ENCODE measurements around the gene THTPA. TPM values are rescaled to one million over a fixed set of nuclear protein-coding genes. Genes with fewer than 3 reads are reported as not detected.

THTPA gene
- total and polyA plus RNA-seq, 2 donors (not counting 1 experiment from before 2014, with no cell fraction given), result 17.0 to 21.4 TPM

DNA sequence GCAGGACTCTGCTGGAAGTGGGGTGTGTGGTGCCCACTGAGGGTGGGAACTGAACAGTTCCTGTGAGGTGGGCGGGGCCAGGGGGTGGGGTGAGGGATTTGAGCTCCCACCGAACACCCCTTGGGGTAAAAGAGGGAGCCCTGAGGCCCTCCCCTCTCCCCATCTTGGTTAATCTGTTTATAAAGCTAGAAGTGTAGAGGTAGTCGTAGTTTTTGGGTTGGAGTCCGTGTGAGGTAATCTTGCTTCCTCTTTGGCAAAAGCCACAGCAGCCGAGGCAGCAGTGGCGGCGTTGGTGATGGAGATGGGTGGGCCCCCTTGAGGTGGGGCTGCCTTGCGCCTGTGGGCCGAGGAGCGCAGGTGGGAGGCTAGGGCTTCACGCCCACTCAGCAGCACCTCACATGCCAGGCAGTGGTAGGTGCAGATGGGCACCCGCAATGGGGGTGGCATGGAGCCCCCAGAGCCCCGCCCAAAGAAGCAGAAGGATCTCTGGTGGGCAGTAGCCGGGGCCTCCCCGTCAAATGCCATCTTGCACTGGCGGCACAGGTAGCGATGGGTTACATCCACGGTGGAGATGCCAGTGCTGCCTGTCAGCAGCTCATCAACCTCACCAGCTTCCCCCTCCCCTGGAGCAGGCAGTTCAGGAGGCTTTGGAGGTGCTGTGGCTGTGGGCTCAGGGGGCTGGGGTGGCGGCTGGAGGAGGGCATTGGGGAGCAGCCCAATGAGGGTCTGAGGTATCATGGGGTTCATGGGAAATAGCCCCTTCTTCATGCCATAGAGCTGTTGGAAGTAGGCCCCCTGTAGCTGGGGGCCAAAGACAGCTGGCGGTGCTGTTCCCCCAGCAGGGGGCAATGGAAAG lies 34.1 kb upstream of the THTPA start:
- Histone ChIP-seq H3K27ac (ENCODE audit: low read length in 2 of 2) (no peak overlapping the region), H4K20me1 (ENCODE audit: control insufficient read depth, insufficient read depth, low read length, poor library complexity, severe bottlenecking) (no peaks in the 10 kb centered on the region), H2AFZ (ENCODE audit: insufficient read depth, low read depth, low read length, poor library complexity, severe bottlenecking) (no peak overlapping the region), H3K4me1 (ENCODE audit: control insufficient read depth in 2 of 2, insufficient read depth in 2 of 2, low read length in 2 of 2) (no peaks in the 10 kb centered on the region), H3K9ac (ENCODE audit: low read length) (no peak overlapping the region), H3K9me3 (ENCODE audit: control extremely low read depth in 1 of 3, control insufficient read depth in 2 of 3, insufficient read depth in 1 of 3, low read length in 2 of 3) (no peaks in the 10 kb centered on the region), H3K79me2 (ENCODE audit: control insufficient read depth, insufficient read depth, low read length) (no peaks in the 10 kb centered on the region), H3K36me3 (replicated peaks in 1 of 2; ENCODE audit: control extremely low read depth in 1 of 2, control insufficient read depth in 1 of 2, extremely low read depth in 1 of 2, insufficient read depth in 2 of 2, low read length in 1 of 2) (no peaks in the 10 kb centered on the region), H3K4me3 (ENCODE audit: control extremely low read depth in 1 of 5, extremely low read depth in 1 of 5, insufficient read depth in 1 of 5, low read depth in 2 of 5, low read length in 4 of 5) (no peak overlapping the region), H3K4me2 (replicated peaks; ENCODE audit: low read depth, low read length, poor library complexity, severe bottlenecking) (no peak overlapping the region), H3K27me3 (replicated peaks in 1 of 4; ENCODE audit: control extremely low read depth in 1 of 4, control insufficient read depth in 3 of 4, insufficient read depth in 4 of 4, low read length in 3 of 4) (no peaks in the 10 kb centered on the region)
- intact Hi-C loops (cut with micrococcal nuclease), result no loop called here
- Mint-ChIP-seq H3K4me1 (no peaks in the 10 kb centered on the region), H3K27me3 (no peaks in the 10 kb centered on the region), H3K9me3 (ENCODE audit: insufficient read depth) (no peaks in the 10 kb centered on the region), H3K4me3 (no peak overlapping the region), H3K27ac (no peak overlapping the region)
- TF ChIP-seq, protein P1, sequence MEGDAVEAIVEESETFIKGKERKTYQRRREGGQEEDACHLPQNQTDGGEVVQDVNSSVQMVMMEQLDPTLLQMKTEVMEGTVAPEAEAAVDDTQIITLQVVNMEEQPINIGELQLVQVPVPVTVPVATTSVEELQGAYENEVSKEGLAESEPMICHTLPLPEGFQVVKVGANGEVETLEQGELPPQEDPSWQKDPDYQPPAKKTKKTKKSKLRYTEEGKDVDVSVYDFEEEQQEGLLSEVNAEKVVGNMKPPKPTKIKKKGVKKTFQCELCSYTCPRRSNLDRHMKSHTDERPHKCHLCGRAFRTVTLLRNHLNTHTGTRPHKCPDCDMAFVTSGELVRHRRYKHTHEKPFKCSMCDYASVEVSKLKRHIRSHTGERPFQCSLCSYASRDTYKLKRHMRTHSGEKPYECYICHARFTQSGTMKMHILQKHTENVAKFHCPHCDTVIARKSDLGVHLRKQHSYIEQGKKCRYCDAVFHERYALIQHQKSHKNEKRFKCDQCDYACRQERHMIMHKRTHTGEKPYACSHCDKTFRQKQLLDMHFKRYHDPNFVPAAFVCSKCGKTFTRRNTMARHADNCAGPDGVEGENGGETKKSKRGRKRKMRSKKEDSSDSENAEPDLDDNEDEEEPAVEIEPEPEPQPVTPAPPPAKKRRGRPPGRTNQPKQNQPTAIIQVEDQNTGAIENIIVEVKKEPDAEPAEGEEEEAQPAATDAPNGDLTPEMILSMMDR (IDR thresholded peaks at IDR 0.05), result no peak
- no peak for TF ChIP-seq EZH2 (IDR thresholded peaks at IDR 0.05; ENCODE audit: borderline replicate concordance, insufficient read depth, low read depth, low read length, poor library complexity, severe bottlenecking)
- POLR2A ChIA-PET, result no interaction called here
- 74% methylated on average over 17 of the region's 20 CpGs for WGBS (ENCODE audit: insufficient coverage)
- DNase-seq (no peak), ATAC-seq (ENCODE audit: low read depth) (no peak)
- CTCF ChIA-PET, result interaction anchor here (1.1 kb wide), 1 partner anchor 9 kb away, joined by 3 read pairs; no protein-coding TSS in a partner anchor

DNA sequence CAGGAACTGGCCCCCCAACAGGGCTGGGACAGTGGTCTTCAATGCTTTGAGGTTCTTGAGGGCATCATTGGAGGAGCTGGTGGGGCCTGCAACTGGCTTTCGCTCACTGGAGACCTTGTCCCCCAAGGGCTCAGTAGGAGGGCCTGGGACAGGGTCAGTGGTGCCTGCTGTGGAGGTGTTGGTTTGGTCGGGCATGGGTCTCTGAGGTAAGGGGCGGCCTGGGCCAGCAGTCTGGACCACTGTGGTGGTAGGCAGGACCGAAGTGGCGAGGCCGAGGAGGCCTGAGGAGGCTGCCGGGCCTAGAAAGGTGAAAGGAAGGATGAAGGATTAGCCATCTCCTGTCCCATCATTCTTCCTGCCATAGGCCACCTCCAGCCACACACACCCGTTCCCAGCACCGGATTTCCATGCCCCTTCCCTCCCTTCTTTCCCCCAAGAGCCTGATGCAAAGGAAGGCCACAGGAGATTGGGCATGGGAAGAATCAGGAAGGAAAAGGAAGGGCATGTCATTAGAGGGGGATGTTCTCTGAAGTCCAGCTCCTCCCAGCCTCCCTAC lies 33.4 kb upstream of the THTPA start:
- no peaks in the 10 kb centered on the region for H3K4me1 ChIP-seq (ENCODE audit: control insufficient read depth in 2 of 2, insufficient read depth in 2 of 2, low read length in 2 of 2)
- TF ChIP-seq, protein P1 (IDR thresholded peaks at IDR 0.05), result no peak
- no peak for TF ChIP-seq EZH2 (IDR thresholded peaks at IDR 0.05; ENCODE audit: borderline replicate concordance, insufficient read depth, low read depth, low read length, poor library complexity, severe bottlenecking)
- ChIA-PET CTCF (interaction anchor here (1.1 kb wide), 1 partner anchor 8 kb away, joined by 3 read pairs; no protein-coding TSS in a partner anchor), POLR2A (no interaction called here)
- H3K27me3 Mint-ChIP-seq, result no peaks in the 10 kb centered on the region
- H3K4me3 Mint-ChIP-seq, result no peak overlapping the region
- H3K9me3 ChIP-seq (ENCODE audit: control extremely low read depth in 1 of 3, control insufficient read depth in 2 of 3, insufficient read depth in 1 of 3, low read length in 2 of 3), result no peaks in the 10 kb centered on the region
- no peak overlapping the region for H3K9ac ChIP-seq (ENCODE audit: low read length)
- no peaks in the 10 kb centered on the region for H3K9me3 Mint-ChIP-seq (ENCODE audit: insufficient read depth)
- no peaks in the 10 kb centered on the region for H3K79me2 ChIP-seq (ENCODE audit: control insufficient read depth, insufficient read depth, low read length)
- intact Hi-C loops (cut with micrococcal nuclease), result no loop called here
- no peaks in the 10 kb centered on the region for H3K36me3 ChIP-seq (replicated peaks in 1 of 2; ENCODE audit: control extremely low read depth in 1 of 2, control insufficient read depth in 1 of 2, extremely low read depth in 1 of 2, insufficient read depth in 2 of 2, low read length in 1 of 2)
- no peak overlapping the region for H3K27ac Mint-ChIP-seq
- no peaks in the 10 kb centered on the region for H3K27me3 ChIP-seq (replicated peaks in 1 of 4; ENCODE audit: control extremely low read depth in 1 of 4, control insufficient read depth in 3 of 4, insufficient read depth in 4 of 4, low read length in 3 of 4)
- no peak for DNase-seq
- WGBS (ENCODE audit: insufficient coverage), result 94% methylated on average over 3 of the region's 9 CpGs
- no peak overlapping the region for H3K4me2 ChIP-seq (replicated peaks; ENCODE audit: low read depth, low read length, poor library complexity, severe bottlenecking)
- no peak overlapping the region for H3K4me3 ChIP-seq (ENCODE audit: control extremely low read depth in 1 of 5, extremely low read depth in 1 of 5, insufficient read depth in 1 of 5, low read depth in 2 of 5, low read length in 4 of 5)
- ATAC-seq (ENCODE audit: low read depth), result no peak
- H2AFZ ChIP-seq (ENCODE audit: insufficient read depth, low read depth, low read length, poor library complexity, severe bottlenecking), result no peak overlapping the region
- no peak overlapping the region for H3K27ac ChIP-seq (ENCODE audit: low read length in 2 of 2)
- no peaks in the 10 kb centered on the region for H4K20me1 ChIP-seq (ENCODE audit: control insufficient read depth, insufficient read depth, low read length, poor library complexity, severe bottlenecking)
- H3K4me1 Mint-ChIP-seq, result no peaks in the 10 kb centered on the region
